Suprapubic skin (tissue), 4 donors: Measurements from ENCODE around the gene ATP5F1B. TPM values are rescaled to one million over a fixed set of nuclear protein-coding genes. Genes with fewer than 3 reads are reported as not detected.

Experiments used
- DNase-seq, 2 donors: peaks; one replicate each; pipeline ENCODE4 v3.0.0-alpha.2; 2019; ENCODE audit warnings: low spot score in 2 of 2
- H3K27ac ChIP-seq: fragments of 200-600 bp; sonication (generic); one replicate; pipeline ENCODE4 v1.5.1; 2019
- H3K27me3 ChIP-seq: fragments of 200-600 bp; sonication (generic); one replicate; pipeline ENCODE4 v1.5.1; 2019
- H3K36me3 ChIP-seq: fragments of 200-600 bp; sonication (generic); one replicate; pipeline ENCODE4 v1.5.1; 2019
- H3K4me1 ChIP-seq: fragments of 200-600 bp; sonication (generic); one replicate; pipeline ENCODE4 v1.5.1; 2019
- H3K4me3 ChIP-seq: fragments of 200-600 bp; sonication (generic); one replicate; pipeline ENCODE4 v1.5.1; 2019; ENCODE audit warnings: mild to moderate bottlenecking
- H3K9me3 ChIP-seq: fragments of 200-600 bp; sonication (generic); one replicate; pipeline ENCODE4 v1.5.1; 2019
- EP300 ChIP-seq: sonication (generic); formaldehyde crosslinking; IDR thresholded peaks from one replicate; pipeline ENCODE4 v1.6.1; 2017; ENCODE audit warnings: antibody characterized with exemption
- POLR2A ChIP-seq, 2 donors: fragments of 450-650 bp; IDR thresholded peaks; one replicate each; pipeline ENCODE4 v1.6.1; 2017; ENCODE audit warnings: antibody characterized with exemption in 2 of 2, mild to moderate bottlenecking in 2 of 2, moderate library complexity in 2 of 2
- POLR2AphosphoS5 ChIP-seq, 3 donors: sonication (generic); formaldehyde crosslinking; IDR thresholded peaks; one replicate each; pipeline ENCODE4 v1.6.1; 2017; ENCODE audit warnings: antibody characterized with exemption in 3 of 3
- WGBS: methylation state at CpG from one replicate; pipeline ENCODE4 v1.1.5; 2018; 5-methylcytosine and 5-hydroxymethylcytosine counted together
- total RNA-seq, 4 donors: library from RNA; depleted of rRNA; stranded (reverse); fragments of >200 nt; gene quantifications; one replicate each; pipeline ENCODE4 v1.1.0, GENCODE V29; 2016
- TF ChIP-seq, protein P1 (sequence below), 2 donors: fragments of 200-600 bp in 1 of 2; fragments of 450-650 bp in 1 of 2; sonication (generic) in 1 of 2; IDR thresholded peaks; one replicate each; pipeline ENCODE4 v1.5.1; 2016 to 2019; ENCODE audit warnings: antibody characterized with exemption in 2 of 2, mild to moderate bottlenecking in 1 of 2, moderate library complexity in 1 of 2

Gene ATP5F1B
- total RNA-seq, 4 donors from 2014 or later, result 423 to 515 (median 438) TPM

DNA sequence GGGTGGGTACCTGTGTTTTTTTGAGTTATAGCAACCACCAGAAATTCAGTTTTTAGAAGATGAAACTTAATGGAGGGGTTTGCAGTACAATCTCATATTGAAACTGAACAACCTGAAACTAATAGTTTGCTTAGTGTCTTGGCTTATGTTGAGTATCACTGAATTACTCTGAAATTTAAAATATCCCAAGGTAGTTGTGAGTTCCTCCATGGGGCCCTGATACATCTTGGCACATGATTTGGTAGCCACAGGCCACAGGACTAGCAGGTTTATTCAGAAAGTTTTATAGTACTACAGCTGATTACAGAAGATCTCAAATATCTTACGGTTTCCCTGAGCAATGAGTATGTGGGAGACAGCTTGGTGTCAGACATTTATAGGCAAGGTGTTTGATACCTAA lies 31.9 kb upstream of the ATP5F1B start:
- H3K36me3 ChIP-seq, result no peaks in the 10 kb centered on the region
- H3K27ac ChIP-seq, result no peak overlapping the region
- peaks cover 32% of the 10 kb centered on the region for H3K4me1 ChIP-seq
- WGBS, result 63% methylated on average over 1 of the region's 1 CpG
- no peaks in the 10 kb centered on the region for H3K27me3 ChIP-seq
- DNase-seq, result no peak
- no peaks in the 10 kb centered on the region for H3K9me3 ChIP-seq
- TF ChIP-seq, protein P1, sequence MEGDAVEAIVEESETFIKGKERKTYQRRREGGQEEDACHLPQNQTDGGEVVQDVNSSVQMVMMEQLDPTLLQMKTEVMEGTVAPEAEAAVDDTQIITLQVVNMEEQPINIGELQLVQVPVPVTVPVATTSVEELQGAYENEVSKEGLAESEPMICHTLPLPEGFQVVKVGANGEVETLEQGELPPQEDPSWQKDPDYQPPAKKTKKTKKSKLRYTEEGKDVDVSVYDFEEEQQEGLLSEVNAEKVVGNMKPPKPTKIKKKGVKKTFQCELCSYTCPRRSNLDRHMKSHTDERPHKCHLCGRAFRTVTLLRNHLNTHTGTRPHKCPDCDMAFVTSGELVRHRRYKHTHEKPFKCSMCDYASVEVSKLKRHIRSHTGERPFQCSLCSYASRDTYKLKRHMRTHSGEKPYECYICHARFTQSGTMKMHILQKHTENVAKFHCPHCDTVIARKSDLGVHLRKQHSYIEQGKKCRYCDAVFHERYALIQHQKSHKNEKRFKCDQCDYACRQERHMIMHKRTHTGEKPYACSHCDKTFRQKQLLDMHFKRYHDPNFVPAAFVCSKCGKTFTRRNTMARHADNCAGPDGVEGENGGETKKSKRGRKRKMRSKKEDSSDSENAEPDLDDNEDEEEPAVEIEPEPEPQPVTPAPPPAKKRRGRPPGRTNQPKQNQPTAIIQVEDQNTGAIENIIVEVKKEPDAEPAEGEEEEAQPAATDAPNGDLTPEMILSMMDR (IDR thresholded peaks at IDR 0.05), result no peak
- no peak for TF ChIP-seq EP300
- no peak for TF ChIP-seq POLR2AphosphoS5 (IDR thresholded peaks at IDR 0.05)
- TF ChIP-seq POLR2A (IDR thresholded peaks at IDR 0.05), result no peak
- no peak overlapping the region for H3K4me3 ChIP-seq

DNA sequence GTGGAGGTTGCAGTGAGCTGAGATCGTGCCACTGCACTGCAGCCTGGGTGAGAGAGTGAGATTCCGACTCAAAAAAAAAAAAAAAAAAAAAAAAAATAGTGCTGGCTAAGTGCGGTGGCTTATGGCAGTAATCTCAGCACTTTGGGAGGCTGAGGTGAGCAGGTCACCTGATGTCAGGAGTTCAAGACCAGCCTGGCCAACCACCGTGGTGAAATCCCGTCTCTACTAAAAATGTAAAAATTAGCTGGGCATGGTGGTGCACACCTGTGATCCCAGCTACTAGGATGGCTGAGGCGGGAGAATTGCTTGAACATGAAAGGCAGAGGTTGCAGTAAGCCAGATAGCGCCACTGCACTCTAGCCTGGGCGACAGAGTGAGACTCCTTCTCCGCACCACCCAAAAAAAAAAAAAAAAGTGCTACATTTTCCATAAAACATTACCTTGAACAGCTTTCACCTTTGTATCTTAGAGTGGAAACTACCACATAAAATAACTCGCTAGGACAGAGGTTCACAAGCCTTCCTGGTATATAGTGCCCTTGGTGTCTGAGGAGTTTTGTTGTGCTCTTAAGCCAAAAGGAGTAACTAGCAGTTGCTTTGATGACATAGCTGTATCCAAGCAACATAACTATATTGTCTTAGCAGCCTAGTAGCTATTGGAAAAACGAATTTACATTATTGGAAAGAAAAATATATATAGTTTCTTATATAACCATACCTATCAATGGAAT lies 31.2 kb upstream of the ATP5F1B start:
- WGBS, result 84% methylated on average over 11 of the region's 11 CpGs
- peak; percentile 29 to 31 for DNase-seq
- Histone ChIP-seq H3K9me3 (no peaks in the 10 kb centered on the region), H3K27ac (no peak overlapping the region), H3K4me1 (peaks cover 27% of the 10 kb centered on the region), H3K27me3 (no peaks in the 10 kb centered on the region), H3K4me3 (no peak overlapping the region), H3K36me3 (peaks cover 4% of the 10 kb centered on the region)
- TF ChIP-seq EP300 (no peak), POLR2AphosphoS5 (IDR thresholded peaks at IDR 0.05) (no peak), POLR2A (IDR thresholded peaks at IDR 0.05) (no peak)
- TF ChIP-seq, protein P1 (IDR thresholded peaks at IDR 0.05), result no peak

DNA sequence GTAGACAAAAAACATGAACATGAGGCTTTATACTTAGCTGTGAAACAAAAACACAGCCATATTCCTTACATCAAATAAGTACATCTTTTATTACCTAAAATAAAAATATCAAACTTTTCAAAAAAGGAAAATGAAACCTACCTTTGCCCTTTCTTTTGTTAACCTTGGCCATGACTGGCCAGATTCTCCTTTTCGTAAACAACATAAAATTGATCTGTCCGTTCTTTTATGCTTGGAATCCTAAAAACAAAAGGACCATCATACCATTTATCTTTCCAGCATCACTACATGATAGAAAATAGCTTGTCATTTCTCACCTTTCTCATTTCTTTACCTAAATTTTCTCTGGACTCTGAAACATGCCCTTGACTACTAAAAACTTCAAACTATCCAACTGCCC lies 25.8 kb upstream of the ATP5F1B start:
- H3K27me3 ChIP-seq, result no peaks in the 10 kb centered on the region
- TF ChIP-seq EP300 (no peak), POLR2A (IDR thresholded peaks at IDR 0.05) (no peak), POLR2AphosphoS5 (IDR thresholded peaks at IDR 0.05) (no peak)
- TF ChIP-seq, protein P1 (IDR thresholded peaks at IDR 0.05), result no peak
- H3K9me3 ChIP-seq, result no peaks in the 10 kb centered on the region
- H3K4me3 ChIP-seq, result no peak overlapping the region
- DNase-seq, result no peak
- WGBS, result 96% methylated on average over 2 of the region's 2 CpGs
- peaks cover 56% of the 10 kb centered on the region for H3K36me3 ChIP-seq
- peaks cover 8% of the 10 kb centered on the region for H3K4me1 ChIP-seq
- H3K27ac ChIP-seq, result no peak overlapping the region

DNA sequence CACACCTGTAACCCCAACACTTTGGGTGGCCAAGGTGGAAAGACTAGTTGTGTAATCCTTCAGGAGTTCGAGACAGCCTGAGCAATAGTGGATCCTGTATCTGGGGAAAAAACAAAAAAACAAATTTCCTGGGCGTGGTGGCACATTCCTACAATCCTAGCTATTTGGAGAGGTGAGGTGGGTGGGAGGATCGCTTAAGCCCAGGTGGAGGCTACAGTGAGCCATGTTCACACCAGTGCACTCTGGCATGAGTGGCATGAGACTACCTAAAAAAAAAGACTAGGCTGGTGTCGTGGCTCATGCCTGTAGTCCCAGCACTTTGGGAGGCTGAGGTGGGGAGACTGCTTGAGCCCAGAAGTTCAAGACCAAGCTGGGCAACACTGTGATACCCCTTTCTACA lies 25.1 kb upstream of the ATP5F1B start:
- Histone ChIP-seq H3K27me3 (no peaks in the 10 kb centered on the region), H3K4me3 (no peak overlapping the region), H3K36me3 (peaks cover 62% of the 10 kb centered on the region), H3K4me1 (peaks cover 7% of the 10 kb centered on the region), H3K9me3 (no peaks in the 10 kb centered on the region), H3K27ac (no peak overlapping the region)
- TF ChIP-seq POLR2A (IDR thresholded peaks at IDR 0.05) (no peak), EP300 (no peak)
- WGBS, result 75% methylated on average over 4 of the region's 4 CpGs
- DNase-seq, result peak in 1 of 2 donors; percentile 21

DNA sequence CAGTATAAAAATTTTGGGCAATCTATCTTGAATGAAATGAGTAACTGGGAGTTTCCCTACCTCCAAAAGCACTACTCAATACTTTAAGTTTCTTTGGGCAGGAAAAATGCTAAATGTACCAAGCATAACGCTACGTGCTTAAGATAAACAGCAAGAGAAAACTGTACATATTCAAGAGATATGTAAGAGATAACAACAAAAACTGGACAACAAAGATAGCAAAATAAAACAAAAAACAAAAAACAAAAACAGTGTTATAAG lies 22.3 kb upstream of the ATP5F1B start:
- no peak overlapping the region for H3K27ac ChIP-seq
- peaks cover 5% of the 10 kb centered on the region for H3K4me1 ChIP-seq
- H3K9me3 ChIP-seq, result no peaks in the 10 kb centered on the region
- no peak for DNase-seq
- WGBS, result 90% methylated on average over 2 of the region's 2 CpGs
- H3K36me3 ChIP-seq, result peaks cover 87% of the 10 kb centered on the region
- TF ChIP-seq EP300, result no peak
- TF ChIP-seq POLR2AphosphoS5 (IDR thresholded peaks at IDR 0.05), result no peak
- H3K27me3 ChIP-seq, result no peaks in the 10 kb centered on the region
- H3K4me3 ChIP-seq, result no peak overlapping the region

DNA sequence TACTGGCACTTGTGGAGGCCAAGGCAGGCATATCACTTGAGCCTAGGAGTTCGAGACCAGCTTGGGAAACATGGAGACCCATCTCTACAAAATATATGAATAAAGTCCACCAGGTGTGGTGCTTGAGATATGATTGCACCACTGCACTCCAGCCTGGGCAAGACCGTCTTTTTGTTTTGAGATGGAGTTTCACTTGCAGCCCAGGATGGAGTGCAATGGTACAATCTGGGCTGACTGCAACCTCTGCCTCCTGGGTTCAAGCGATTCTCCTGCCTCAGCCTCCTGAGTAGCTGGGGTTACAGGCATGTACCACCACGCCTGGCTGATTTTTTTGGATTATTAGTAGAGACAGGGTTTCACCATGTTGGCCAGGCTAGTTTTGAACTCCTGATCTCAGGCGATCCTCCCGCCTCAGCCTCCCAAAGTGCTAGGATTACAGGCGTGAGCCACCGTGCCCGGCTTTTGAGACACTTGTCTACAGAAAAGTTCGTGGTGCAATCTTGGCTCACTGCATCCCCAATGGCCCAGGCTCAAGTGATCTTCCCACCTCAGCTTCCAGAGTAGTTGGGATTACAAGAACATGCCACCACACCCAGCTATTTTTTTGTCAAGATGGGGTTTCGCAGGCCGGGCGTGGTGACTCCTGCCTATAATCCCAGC lies 16.3 kb upstream of the ATP5F1B start:
- H3K4me3 ChIP-seq, result no peak overlapping the region
- no peaks in the 10 kb centered on the region for H3K9me3 ChIP-seq
- H3K4me1 ChIP-seq, result no peaks in the 10 kb centered on the region
- no peak overlapping the region for H3K27ac ChIP-seq
- 89% methylated on average over 13 of the region's 13 CpGs for WGBS
- TF ChIP-seq EP300 (no peak), POLR2AphosphoS5 (IDR thresholded peaks at IDR 0.05) (no peak), POLR2A (IDR thresholded peaks at IDR 0.05) (no peak)
- TF ChIP-seq, protein P1 (IDR thresholded peaks at IDR 0.05), result no peak
- H3K36me3 ChIP-seq, result peaks cover 43% of the 10 kb centered on the region
- H3K27me3 ChIP-seq, result no peaks in the 10 kb centered on the region
- DNase-seq, result peak in 1 of 2 donors; percentile 41
